Endothelial cell of umbilical vein (primary cell): ENCODE measurements around the gene KCNE2.

Source experiments
- CTCF ChIP-seq, 2 donors: IDR thresholded peaks; 1 replicate in 1 of 2; 2 replicates in 1 of 2; pipeline ENCODE4 v1.5.1; 2011; ENCODE audit warnings: low read length in 2 of 2, mild to moderate bottlenecking in 2 of 2, moderate library complexity in 2 of 2, control low read depth in 1 of 2, inconsistent platforms in 1 of 2, low read depth in 1 of 2; ENCODE audit not compliant: insufficient read depth in 1 of 2; ENCODE audit errors: extremely low read depth in 1 of 2
- EZH2 ChIP-seq: IDR thresholded peaks from 2 replicates; pipeline ENCODE4 v1.6.1; 2012; ENCODE audit warnings: borderline replicate concordance, low read depth, mild to moderate bottlenecking, moderate library complexity, low read length, inconsistent platforms; ENCODE audit not compliant: severe bottlenecking
- FOS ChIP-seq: IDR thresholded peaks from 2 replicates; pipeline ENCODE4 v1.6.1; 2011; ENCODE audit warnings: mild to moderate bottlenecking, low read length, moderate library complexity, borderline replicate concordance; ENCODE audit not compliant: insufficient read depth
- GATA2 ChIP-seq: IDR thresholded peaks from 2 replicates; pipeline ENCODE4 v1.7.0; 2011; ENCODE audit warnings: low read depth, mild to moderate bottlenecking, moderate library complexity, mixed read lengths, low read length; ENCODE audit not compliant: insufficient read length, insufficient read depth
- JUN ChIP-seq: IDR thresholded peaks from 2 replicates; pipeline ENCODE4 v1.6.1; 2011; ENCODE audit warnings: borderline replicate concordance, low read depth; ENCODE audit not compliant: insufficient read length, insufficient read depth
- MYC ChIP-seq: IDR thresholded peaks from one replicate; pipeline ENCODE4 v1.6.1; 2011; ENCODE audit warnings: mild to moderate bottlenecking, low read depth, low read length
- POLR2A ChIP-seq: IDR thresholded peaks from 2 replicates; pipeline ENCODE4 v1.6.1; 2012; ENCODE audit warnings: low read depth, mild to moderate bottlenecking, control low read depth, low read length
- POLR2AphosphoS5 ChIP-seq: IDR thresholded peaks from 2 replicates; pipeline ENCODE4 v1.6.1; 2012; ENCODE audit warnings: low read depth, mild to moderate bottlenecking, control low read depth, low read length, moderate library complexity; ENCODE audit not compliant: insufficient read depth
- TF ChIP-seq, protein P1 (sequence below): IDR thresholded peaks from 2 replicates; pipeline ENCODE4 v1.6.1; 2011; ENCODE audit not compliant: insufficient read depth, insufficient read length

DNA sequence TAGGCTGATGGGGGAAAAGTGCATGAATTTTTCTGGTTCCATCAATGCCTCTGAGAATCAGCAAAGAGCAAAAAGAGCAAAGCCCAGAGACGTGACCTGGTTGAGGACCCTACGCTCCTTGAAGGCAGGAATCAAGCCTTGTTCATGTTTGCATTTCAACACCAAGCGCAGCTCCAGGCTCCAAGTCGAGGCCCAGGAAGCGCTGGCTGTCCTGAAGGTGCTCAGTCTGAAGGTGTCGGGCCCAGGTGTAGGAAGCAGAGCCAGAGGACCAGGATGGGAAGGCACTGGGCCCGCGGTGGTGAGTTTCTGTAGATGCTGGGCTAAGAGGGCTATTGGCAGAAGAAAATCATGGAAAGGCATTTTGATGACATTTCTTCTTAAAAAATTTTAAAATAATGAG is 25.6 kb upstream of the KCNE2 start:
- TF ChIP-seq CTCF (IDR thresholded peaks at IDR 0.05; ENCODE audit: extremely low read depth in 1 of 2, insufficient read depth in 1 of 2, low read depth in 1 of 2, low read length in 2 of 2) = no peak
- TF ChIP-seq POLR2A = no peak
- TF ChIP-seq, protein P1, sequence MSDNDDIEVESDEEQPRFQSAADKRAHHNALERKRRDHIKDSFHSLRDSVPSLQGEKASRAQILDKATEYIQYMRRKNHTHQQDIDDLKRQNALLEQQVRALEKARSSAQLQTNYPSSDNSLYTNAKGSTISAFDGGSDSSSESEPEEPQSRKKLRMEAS = no peak
- no peak for TF ChIP-seq POLR2AphosphoS5
- no peak for TF ChIP-seq EZH2
- TF ChIP-seq JUN = no peak
- TF ChIP-seq MYC = no peak
- no peak for TF ChIP-seq FOS
- no peak for TF ChIP-seq GATA2
